GM19023 (cell line): ENCODE data around the gene CRABP1.

Experiments
- ATAC-seq: cut with Tn5 transposase; IDR thresholded peaks from one replicate; pipeline ENCODE4 v1.9.1; 2021; ENCODE audit warnings: mild to moderate bottlenecking, moderate library complexity; ENCODE audit not compliant: unreplicated experiment

Gene CRABP1

GRCh38 chr15:78340231-78341056 lies at the start of gene CRABP1:
TSS of gene CRABP1 (plus strand) at chr15:78340353. CDS start at chr15:78340429, 76 bp downstream.
- no peak for ATAC-seq

GRCh38 chr15:78291052-78291451 lies 49.1 kb upstream of the CRABP1 start:
- ATAC-seq, result no peak

- no peak for ATAC-seq
These were observed 48.5 kb upstream of the CRABP1 start for GRCh38 chr15:78291698-78292097.

GRCh38 chr15:78292219-78292618 lies 47.9 kb upstream of the CRABP1 start:
- ATAC-seq, result no peak

- ATAC-seq, result peak; percentile 83
These were observed 40.8 kb upstream of the CRABP1 start, which contains the start of gene SKIC8 for GRCh38 chr15:78299101-78299930. TSS of gene SKIC8 (minus strand) at chr15:78299609. CDS start at chr15:78295686, 3,923 bp downstream.

- ATAC-seq, result no peak
These were observed 38.8 kb upstream of the CRABP1 start for GRCh38 chr15:78301326-78301725.

GRCh38 chr15:78301828-78302227 lies 38.3 kb upstream of the CRABP1 start:
- ATAC-seq, result no peak

GRCh38 chr15:78302579-78303312 lies 37.4 kb upstream of the CRABP1 start:
- no peak for ATAC-seq

GRCh38 chr15:78304216-78305066 lies 35.7 kb upstream of the CRABP1 start:
- ATAC-seq, result no peak

GRCh38 chr15:78306176-78306774 lies 33.9 kb upstream of the CRABP1 start:
- no peak for ATAC-seq

GRCh38 chr15:78307976-78308375 lies 32.2 kb upstream of the CRABP1 start:
- ATAC-seq, result no peak

GRCh38 chr15:78308422-78309032 lies 31.6 kb upstream of the CRABP1 start:
- ATAC-seq, result no peak

- ATAC-seq, result no peak
These were observed 28.9 kb upstream of the CRABP1 start for GRCh38 chr15:78311292-78311691.

- ATAC-seq, result no peak
These were observed 27.6 kb upstream of the CRABP1 start for GRCh38 chr15:78312536-78312935.

GRCh38 chr15:78312957-78313356 lies 27.2 kb upstream of the CRABP1 start:
- ATAC-seq, result no peak

- ATAC-seq, result no peak
These were observed 26.8 kb upstream of the CRABP1 start for GRCh38 chr15:78313383-78313782.

GRCh38 chr15:78314181-78314581 lies 26.0 kb upstream of the CRABP1 start:
- ATAC-seq, result no peak

- ATAC-seq, result no peak
These were observed 24.4 kb upstream of the CRABP1 start for GRCh38 chr15:78315686-78316282.
